ENCODE measurements around the gene KIAA1671.
"Not testable (repeated sequence)": the region's sequence is repeated elsewhere in the genome, so short reads cannot be mapped to it uniquely, and the experiment has no call there.

The KIAA1671 gene

GRCh38 chr22:25177226-25177625 lies 224.7 kb downstream of the KIAA1671 start:
- DNase-seq = no peak

- no peak for DNase-seq
These were observed 225.4 kb downstream of the KIAA1671 start for GRCh38 chr22:25177895-25178294.

GRCh38 chr22:25178348-25178747 lies 225.8 kb downstream of the KIAA1671 start:
- not testable (repeated sequence) for DNase-seq

GRCh38 chr22:25178869-25179631 lies 226.5 kb downstream of the KIAA1671 start:
- not testable (repeated sequence) for DNase-seq

- no peak for DNase-seq
These were observed 229.9 kb downstream of the KIAA1671 start for GRCh38 chr22:25182131-25183110.

GRCh38 chr22:25183949-25184619 lies 231.6 kb downstream of the KIAA1671 start:
- no peak for DNase-seq

DNA sequence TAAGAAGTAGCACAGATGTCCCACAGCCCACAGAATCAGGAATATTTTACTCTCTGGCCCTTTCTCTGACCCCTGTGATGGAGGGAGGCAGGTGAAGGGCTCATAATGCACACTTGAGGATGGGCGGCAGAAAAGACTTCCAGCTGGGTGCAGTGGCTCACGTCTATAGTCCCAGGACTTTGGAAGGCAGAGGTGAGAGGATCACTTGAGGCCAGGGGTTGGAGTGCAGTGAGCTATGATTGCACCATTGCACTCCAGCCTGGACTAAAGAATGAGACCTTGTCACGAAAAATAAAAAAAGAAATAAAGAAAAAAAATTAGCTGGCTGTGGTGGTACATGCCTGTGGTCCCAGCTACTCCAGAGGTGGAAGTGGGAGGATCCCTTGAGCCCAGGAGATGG lies 233.6 kb downstream of the KIAA1671 start:
- DNase-seq = no peak

GRCh38 chr22:25187469-25187868 lies 235.0 kb downstream of the KIAA1671 start:
- DNase-seq = no peak

- no peak for DNase-seq
These were observed 239.9 kb downstream of the KIAA1671 start for GRCh38 chr22:25192406-25192805.

DNA sequence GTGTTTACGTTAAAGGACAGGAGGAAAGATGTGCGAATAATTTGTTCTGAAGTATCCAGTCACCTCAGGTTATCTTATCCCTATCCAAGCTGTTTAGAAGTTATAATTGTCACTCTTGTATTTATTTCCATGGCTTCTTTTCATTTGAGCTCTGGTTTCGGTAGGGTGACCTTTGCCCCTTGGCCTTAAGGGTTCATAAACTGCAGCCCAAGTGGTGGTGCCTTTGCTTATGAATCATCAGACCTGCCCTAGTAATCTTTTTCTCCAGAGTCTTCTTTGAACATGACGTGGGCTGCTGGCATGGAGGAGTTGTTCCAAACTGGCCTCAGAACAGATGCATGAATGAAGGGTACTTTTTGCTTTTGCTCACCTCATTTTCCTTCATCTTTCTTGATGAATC lies 240.6 kb downstream of the KIAA1671 start:
- DNase-seq = no peak

- DNase-seq = no peak
These were observed 241.0 kb downstream of the KIAA1671 start for GRCh38 chr22:25193548-25193947.

DNA sequence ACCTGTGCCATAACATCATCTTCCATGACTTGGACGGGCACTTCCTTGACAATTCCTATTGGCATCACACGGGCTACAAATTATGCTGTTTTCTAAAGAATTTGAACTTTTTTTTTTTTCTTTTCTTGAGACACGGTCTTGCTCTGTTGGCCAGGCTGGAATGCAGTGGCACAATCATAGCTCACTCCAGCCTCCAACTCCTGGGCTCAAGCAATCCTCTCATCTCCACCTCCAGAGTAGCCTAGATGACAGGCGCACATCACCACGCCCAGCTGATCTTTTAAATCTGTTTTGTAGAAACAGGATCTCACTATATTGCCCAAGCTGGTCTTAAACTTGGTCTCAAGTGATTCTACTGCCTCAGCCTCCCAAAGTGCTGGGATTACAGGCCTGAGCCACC lies 243.8 kb downstream of the KIAA1671 start:
- DNase-seq = no peak

GRCh38 chr22:25197340-25197739 lies 244.8 kb downstream of the KIAA1671 start:
- no peak for DNase-seq

DNA sequence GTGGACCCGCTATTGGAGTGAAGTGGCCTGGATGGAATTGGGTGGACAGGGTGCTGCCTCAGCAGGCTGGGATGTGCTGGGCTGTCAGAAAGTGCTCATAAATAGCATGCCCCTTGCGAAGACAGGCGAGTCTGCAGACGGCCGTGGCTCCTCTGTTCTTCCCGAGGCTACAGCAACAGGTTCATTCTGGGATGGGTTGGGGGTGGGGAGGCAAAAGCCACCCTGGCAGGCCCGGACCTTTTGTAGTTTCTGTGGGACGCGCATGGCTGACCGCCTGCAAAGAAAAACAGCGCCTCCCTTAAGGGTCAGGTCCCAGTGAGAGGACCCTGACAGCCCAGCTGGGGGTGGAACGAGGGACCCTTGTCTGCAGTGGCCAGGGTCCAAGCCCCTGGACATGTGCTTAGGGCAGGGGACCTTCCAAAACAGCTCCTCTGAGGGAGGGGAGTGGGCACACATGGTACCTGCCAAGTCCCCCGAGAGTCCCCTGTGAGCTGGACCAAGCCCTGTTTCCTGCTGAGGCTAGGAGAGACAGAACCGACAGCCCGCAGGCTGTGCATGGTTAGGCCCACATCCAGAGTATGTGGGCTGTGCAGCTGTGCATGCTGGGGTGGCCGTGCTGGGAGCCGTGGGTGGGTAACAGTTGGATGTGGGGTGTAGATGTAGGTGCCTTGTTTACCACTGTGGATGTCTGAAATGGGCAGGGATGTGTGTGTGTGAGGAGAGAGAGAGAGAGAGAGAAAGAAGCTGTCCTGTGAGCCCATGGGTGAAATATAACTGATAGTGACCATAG lies 247.4 kb downstream of the KIAA1671 start, which contains the start of gene CRYBB3:
CRYBB3 (plus strand) TSS at position 128 of the 790 bp plus-strand sequence. CDS start 1,539 bp downstream, outside the sequence.
- no peak for DNase-seq

GRCh38 chr22:25200967-25201366 lies 248.5 kb downstream of the KIAA1671 start:
- no peak for DNase-seq

DNA sequence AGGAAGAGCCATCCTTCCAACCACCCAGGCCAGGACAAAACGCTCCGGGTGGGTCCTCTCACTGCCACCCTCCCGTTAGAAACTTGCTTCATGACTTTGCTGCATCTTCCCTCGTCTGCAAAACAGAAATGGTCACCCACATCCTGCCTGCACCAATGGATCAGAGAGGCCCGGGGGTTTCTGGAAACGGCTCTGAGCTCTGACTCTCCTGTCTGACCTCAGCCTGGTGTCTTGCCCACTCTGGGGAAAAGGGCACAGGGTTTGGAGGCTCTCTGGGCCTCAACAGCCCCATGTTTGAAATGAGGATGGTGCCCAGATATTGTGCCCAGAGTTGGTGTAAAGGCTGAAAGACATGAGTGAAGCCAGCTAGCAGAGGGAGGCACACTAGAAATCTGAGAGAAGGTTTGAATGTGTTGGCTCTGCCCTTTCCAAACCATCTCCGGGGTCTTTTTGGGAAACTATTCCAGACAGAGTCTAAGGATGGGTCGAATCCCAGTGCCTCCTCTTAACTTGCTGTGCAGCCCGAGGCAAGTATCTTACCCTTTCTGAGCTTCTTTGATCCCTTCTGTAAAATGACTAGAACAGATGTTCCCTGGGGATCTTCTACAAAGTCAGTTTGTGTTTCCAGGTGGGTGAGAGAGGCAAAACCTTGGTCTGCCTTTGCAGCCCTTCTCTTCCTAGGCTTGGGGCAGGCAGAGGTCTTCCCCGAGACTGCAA lies 249.2 kb downstream of the KIAA1671 start:
- DNase-seq = no peak

DNA sequence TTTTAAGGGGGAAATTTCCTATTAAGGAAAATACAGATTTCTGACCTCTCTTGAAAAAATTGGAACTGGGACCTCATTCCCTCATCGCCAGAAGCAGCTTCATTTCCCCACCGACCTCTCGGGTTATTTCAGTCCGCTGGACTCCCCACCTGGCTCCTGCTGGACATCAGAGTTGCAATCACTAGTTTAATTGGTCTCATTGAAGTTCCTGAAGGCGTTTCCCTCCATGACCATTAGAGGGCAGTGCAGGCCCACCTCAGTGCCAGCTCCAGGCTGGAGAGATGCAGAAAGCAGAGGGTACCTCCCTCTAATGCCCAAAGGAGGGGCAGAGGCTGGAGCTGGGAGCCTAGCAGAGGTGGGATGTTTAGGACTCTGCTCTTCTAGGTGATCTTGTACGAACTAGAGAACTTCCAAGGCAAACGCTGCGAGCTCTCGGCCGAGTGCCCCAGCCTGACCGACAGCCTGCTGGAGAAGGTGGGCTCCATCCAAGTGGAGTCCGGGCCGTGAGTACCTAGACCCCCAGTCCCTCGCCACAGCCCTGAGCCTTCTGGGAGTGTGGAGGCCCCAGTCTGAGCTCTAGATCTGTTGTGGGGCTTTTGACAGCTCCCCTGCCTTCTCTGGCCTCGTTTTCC lies 249.9 kb downstream of the KIAA1671 start:
- peak; percentile 49 for DNase-seq

- DNase-seq = no peak
These were observed 250.6 kb downstream of the KIAA1671 start for GRCh38 chr22:25203082-25203481.

DNA sequence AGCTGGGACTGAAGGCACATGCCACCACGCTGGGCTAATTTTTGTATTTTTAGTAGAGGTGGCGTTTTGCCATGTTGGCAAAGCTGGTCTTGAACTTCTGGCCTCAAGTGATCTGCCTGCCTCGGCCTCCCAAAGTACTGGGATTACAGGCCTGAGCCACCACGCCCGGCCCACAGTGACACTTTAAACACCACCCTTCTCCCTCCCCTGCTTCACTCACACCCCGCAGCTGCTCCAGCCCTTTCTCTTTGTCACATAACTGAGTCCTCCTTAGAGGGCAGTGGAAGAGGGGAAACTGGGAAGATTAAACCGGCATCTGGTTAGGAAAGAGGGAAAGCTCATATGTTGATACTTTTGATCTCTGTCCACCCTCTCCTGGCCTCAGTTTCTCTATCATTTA lies 252.0 kb downstream of the KIAA1671 start:
- not testable (repeated sequence) for DNase-seq

GRCh38 chr22:25205847-25206246 lies 253.3 kb downstream of the KIAA1671 start:
- no peak for DNase-seq

- no peak for DNase-seq
These were observed 254.5 kb downstream of the KIAA1671 start for GRCh38 chr22:25206998-25207397.

All from activated CD4-positive, alpha-beta T cell treated with anti-CD3 and anti-CD28 coated beads, Interleukin-2, amount 50 U/mL, for 1 hour (primary cell).